ENCODE measurements around the gene KSR2. TPM values are rescaled to one million over a fixed set of nuclear protein-coding genes. Genes with fewer than 3 reads are reported as not detected.
"Not testable (repeated sequence)": the region's sequence is repeated elsewhere in the genome, so short reads cannot be mapped to it uniquely, and the experiment has no call there.

KSR2 gene
- total and polyA plus RNA-seq, 2 donors, result 0.02 to 0.09 TPM

DNA sequence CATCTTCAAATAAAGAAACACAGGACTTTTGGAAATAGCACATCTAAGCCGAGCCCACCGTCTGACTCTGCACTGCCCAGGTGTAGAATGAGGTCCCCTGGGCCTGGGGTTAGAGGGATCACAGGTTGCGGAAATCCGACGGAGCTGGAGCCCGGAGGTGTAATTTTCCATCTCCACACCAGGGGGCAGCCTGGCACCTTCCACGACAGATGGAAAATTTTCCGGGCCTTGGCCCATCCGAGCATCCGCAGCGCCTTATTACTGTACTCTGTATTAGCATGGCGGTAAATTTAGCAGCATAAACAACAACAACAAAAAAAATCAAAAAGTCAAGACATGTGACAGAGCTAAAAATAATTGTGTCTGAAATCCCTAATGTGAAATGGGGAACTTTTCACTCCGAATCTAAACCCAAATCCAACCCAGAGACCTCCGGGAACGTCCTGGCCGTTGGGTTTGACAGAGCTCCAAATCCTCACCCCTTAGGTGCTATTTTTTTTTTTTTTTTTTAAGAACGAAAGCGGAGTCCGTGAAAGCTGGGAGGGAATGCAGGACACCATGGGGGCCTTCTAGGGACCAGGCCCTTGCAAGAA is 93.9 kb downstream of the KSR2 start:
- no peak overlapping the region for H3K4me3 ChIP-seq (ENCODE audit: low read length in 2 of 2)
- no peaks in the 10 kb centered on the region for H3K4me1 ChIP-seq (ENCODE audit: control insufficient read depth in 2 of 2, insufficient read depth in 2 of 2, low read length in 2 of 2)
- H3K9me3 ChIP-seq (ENCODE audit: control insufficient read depth in 2 of 2, insufficient read depth in 1 of 2, low read length in 1 of 2), result no peaks in the 10 kb centered on the region
- no peaks in the 10 kb centered on the region for H3K36me3 ChIP-seq (ENCODE audit: control insufficient read depth in 2 of 2, insufficient read depth in 2 of 2, low read length in 1 of 2)
- H3K27me3 ChIP-seq (ENCODE audit: control insufficient read depth in 2 of 2, insufficient read depth in 1 of 2, low read length in 1 of 2), result peaks cover 4 to 22% of the 10 kb centered on the region in 2 donors
- no peak overlapping the region for H3K27ac ChIP-seq (ENCODE audit: low read depth in 1 of 2, low read length in 1 of 2)
- DNase-seq (ENCODE audit: low read depth in 6 of 9, low spot score in 9 of 9), result peak in 6 of 9 donors; percentile 29 to 58 (median 43)
- 39% methylated on average over 19 of the region's 19 CpGs for WGBS

DNA sequence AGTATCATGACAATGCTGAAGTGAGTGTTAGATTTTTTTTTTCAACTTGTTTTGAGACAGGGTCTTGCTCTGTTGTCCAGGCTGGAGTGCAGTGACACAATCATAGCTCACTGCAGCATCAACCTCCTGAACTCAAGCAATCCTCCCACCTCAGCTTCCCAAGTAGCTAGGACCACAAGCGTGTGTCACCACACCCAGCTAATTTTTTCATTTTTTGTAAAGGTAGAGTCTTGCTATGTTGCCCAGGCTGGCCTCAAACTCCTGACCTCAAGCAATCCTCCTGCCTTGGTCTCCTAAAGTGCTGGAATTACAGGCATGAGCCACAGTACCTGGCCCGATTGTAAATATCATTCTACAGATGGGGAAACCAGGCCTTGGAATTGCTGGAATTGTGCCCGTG is 94.6 kb downstream of the KSR2 start:
- H3K9me3 ChIP-seq (ENCODE audit: control insufficient read depth in 2 of 2, insufficient read depth in 1 of 2, low read length in 1 of 2); H3K27ac ChIP-seq (ENCODE audit: low read depth in 1 of 2, low read length in 1 of 2); H3K36me3 ChIP-seq (ENCODE audit: control insufficient read depth in 2 of 2, insufficient read depth in 2 of 2, low read length in 1 of 2); H3K4me1 ChIP-seq (ENCODE audit: control insufficient read depth in 2 of 2, insufficient read depth in 2 of 2, low read length in 2 of 2); H3K4me3 ChIP-seq (ENCODE audit: low read length in 2 of 2); DNase-seq (ENCODE audit: low read depth in 6 of 9, low spot score in 9 of 9): not testable (repeated sequence)
- peaks cover 4 to 22% of the 10 kb centered on the region in 2 donors for H3K27me3 ChIP-seq (ENCODE audit: control insufficient read depth in 2 of 2, insufficient read depth in 1 of 2, low read length in 1 of 2)
- WGBS, result 97% methylated on average over 3 of the region's 3 CpGs

DNA sequence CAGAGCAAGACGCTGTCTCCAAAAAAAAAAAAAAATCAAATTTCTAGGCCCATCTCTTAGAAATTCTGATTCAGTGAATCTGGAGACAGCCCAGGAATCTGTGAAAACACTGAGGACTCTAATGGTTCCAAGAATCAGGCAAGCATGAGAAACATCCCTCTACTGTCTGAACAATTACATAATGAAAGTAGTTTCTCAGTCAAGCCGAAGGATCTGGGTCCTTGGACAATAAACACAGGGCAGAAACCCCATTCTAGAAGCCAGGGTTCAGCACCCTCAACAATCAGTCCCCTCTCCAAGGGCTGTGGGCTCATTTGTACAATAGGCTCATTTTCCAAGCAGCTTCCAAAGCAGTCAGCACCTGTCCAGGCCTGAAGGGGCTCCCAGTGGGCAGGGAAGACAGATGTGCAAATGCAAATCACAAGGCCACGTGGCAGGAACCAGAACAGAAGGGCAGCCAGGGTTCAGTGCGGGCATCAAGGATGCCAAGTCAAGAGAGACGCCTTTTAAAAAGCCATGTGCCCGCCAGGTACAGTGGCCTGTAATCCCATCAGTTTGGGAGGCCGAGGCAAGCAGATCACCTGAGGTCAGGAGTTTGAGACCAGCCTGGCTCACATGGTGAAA is 96.1 kb downstream of the KSR2 start:
- peaks cover 4 to 16% of the 10 kb centered on the region in 2 donors for H3K27me3 ChIP-seq (ENCODE audit: control insufficient read depth in 2 of 2, insufficient read depth in 1 of 2, low read length in 1 of 2)
- 83% methylated on average over 7 of the region's 7 CpGs for WGBS
- H3K9me3 ChIP-seq (ENCODE audit: control insufficient read depth in 2 of 2, insufficient read depth in 1 of 2, low read length in 1 of 2), result no peaks in the 10 kb centered on the region
- H3K36me3 ChIP-seq (ENCODE audit: control insufficient read depth in 2 of 2, insufficient read depth in 2 of 2, low read length in 1 of 2), result no peaks in the 10 kb centered on the region
- no peak overlapping the region for H3K27ac ChIP-seq (ENCODE audit: low read depth in 1 of 2, low read length in 1 of 2)
- no peaks in the 10 kb centered on the region for H3K4me1 ChIP-seq (ENCODE audit: control insufficient read depth in 2 of 2, insufficient read depth in 2 of 2, low read length in 2 of 2)
- DNase-seq (ENCODE audit: low read depth in 6 of 9, low spot score in 9 of 9), result no peak
- no peak overlapping the region for H3K4me3 ChIP-seq (ENCODE audit: low read length in 2 of 2)

DNA sequence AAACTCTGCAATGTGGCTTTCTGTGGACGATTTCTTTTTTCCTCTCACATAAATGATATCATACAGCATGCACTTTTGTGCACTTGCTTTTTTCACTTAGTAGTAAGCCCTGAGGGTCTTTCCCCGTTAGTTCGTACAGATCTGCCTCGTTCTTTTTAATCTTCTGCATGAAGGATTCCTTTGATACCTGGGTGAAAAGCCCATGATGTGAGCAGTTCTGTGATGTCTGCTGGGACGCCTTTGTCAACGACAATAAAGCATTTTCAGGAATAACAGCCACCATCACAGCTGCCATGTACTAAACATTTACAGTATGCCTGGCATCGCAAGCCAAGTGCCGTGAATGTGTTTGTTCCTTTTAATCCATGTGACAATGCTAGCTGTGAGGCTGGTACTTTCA is 99.2 kb downstream of the KSR2 start:
- Histone ChIP-seq H3K27me3 (ENCODE audit: control insufficient read depth in 2 of 2, insufficient read depth in 1 of 2, low read length in 1 of 2) (no peaks in the 10 kb centered on the region), H3K27ac (ENCODE audit: low read depth in 1 of 2, low read length in 1 of 2) (no peak overlapping the region), H3K36me3 (ENCODE audit: control insufficient read depth in 2 of 2, insufficient read depth in 2 of 2, low read length in 1 of 2) (no peaks in the 10 kb centered on the region), H3K4me3 (ENCODE audit: low read length in 2 of 2) (no peak overlapping the region), H3K9me3 (ENCODE audit: control insufficient read depth in 2 of 2, insufficient read depth in 1 of 2, low read length in 1 of 2) (no peaks in the 10 kb centered on the region), H3K4me1 (ENCODE audit: control insufficient read depth in 2 of 2, insufficient read depth in 2 of 2, low read length in 2 of 2) (no peaks in the 10 kb centered on the region)
- WGBS, result 88% methylated on average over 8 of the region's 8 CpGs
- DNase-seq (ENCODE audit: low read depth in 6 of 9, low spot score in 9 of 9), result no peak

DNA sequence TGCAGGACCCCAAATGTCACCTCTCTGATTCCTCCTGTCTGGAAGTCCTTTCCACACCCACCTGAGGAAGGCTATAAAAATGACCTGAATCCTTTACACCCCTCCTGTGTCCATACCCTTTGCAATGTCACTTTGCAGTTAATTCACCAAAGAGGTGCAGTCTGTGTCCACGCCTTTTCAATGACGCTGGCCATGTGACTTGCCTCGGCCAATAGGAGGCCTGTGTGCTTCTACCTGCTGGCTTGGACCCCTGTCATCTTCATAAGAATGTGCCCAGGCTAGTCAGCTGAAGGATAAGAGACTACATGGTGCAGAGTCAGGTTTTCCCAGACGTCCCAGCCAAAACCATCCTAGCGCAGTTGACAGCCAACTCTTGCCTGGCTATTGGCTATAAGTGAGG is 101.4 kb downstream of the KSR2 start:
- 73% methylated on average over 5 of the region's 5 CpGs for WGBS
- Histone ChIP-seq H3K4me1 (ENCODE audit: control insufficient read depth in 2 of 2, insufficient read depth in 2 of 2, low read length in 2 of 2) (no peaks in the 10 kb centered on the region), H3K4me3 (ENCODE audit: low read length in 2 of 2) (no peak overlapping the region), H3K9me3 (ENCODE audit: control insufficient read depth in 2 of 2, insufficient read depth in 1 of 2, low read length in 1 of 2) (no peaks in the 10 kb centered on the region), H3K27me3 (ENCODE audit: control insufficient read depth in 2 of 2, insufficient read depth in 1 of 2, low read length in 1 of 2) (no peaks in the 10 kb centered on the region), H3K27ac (ENCODE audit: low read depth in 1 of 2, low read length in 1 of 2) (no peak overlapping the region), H3K36me3 (ENCODE audit: control insufficient read depth in 2 of 2, insufficient read depth in 2 of 2, low read length in 1 of 2) (no peaks in the 10 kb centered on the region)
- no peak for DNase-seq (ENCODE audit: low read depth in 6 of 9, low spot score in 9 of 9)

DNA sequence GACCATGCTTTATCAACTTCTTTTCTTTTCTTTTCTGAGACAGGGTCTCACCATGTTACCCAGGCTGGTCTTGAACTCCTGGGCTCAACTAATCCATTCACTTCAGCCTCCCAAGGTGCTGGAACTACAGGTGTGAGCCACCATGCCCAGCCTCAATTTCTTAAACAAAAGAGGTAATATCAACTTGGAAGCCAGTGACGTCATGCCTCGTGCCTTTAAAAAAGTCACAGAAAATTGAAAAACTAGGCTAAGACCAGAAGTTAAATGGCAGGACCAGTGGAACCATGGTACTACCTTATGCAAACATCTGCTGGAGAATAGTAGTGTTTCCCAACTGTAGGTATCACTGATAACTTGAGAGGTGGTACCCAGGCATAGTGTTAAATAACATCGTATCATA is 103.3 kb downstream of the KSR2 start:
- no peak for DNase-seq (ENCODE audit: low read depth in 6 of 9, low spot score in 9 of 9)
- H3K27me3 ChIP-seq (ENCODE audit: control insufficient read depth in 2 of 2, insufficient read depth in 1 of 2, low read length in 1 of 2), result no peaks in the 10 kb centered on the region
- H3K4me1 ChIP-seq (ENCODE audit: control insufficient read depth in 2 of 2, insufficient read depth in 2 of 2, low read length in 2 of 2), result no peaks in the 10 kb centered on the region
- no peaks in the 10 kb centered on the region for H3K36me3 ChIP-seq (ENCODE audit: control insufficient read depth in 2 of 2, insufficient read depth in 2 of 2, low read length in 1 of 2)
- H3K4me3 ChIP-seq (ENCODE audit: low read length in 2 of 2), result no peak overlapping the region
- 95% methylated on average over 3 of the region's 3 CpGs for WGBS
- H3K27ac ChIP-seq (ENCODE audit: low read depth in 1 of 2, low read length in 1 of 2), result no peak overlapping the region
- H3K9me3 ChIP-seq (ENCODE audit: control insufficient read depth in 2 of 2, insufficient read depth in 1 of 2, low read length in 1 of 2), result no peaks in the 10 kb centered on the region

DNA sequence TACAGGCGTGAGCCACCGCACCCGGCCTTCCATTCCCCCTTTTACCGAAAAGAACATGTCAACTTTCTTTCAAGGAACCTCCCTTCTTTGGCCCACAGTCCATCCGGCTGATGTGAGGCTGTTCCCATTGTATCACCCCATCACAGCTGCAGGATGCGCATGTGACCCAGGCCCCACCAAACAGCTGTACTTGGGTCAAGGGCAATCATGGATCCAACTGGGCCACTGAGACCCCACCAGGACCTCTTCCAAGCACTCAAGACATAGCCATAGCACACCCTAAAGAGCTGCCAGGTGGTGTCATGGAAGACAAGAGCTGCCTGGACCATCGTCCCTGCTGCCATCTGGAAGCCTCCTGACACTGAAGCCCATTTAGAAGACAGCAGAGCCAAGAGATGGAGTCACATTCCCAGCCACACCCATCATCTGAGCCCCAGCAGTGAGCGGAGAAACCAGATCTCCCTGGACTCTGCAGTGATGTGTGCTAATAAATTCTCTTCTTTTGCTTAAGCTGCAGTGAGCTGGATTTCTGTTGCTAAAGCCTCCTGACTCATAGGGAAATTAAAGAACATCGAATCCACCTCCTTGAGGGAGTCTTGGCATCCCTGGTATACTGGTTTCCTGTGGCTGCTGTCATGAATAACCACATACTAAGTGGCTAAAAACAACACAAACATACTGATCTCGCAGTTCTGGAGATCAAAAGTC is 105.6 kb downstream of the KSR2 start:
- no peak overlapping the region for H3K4me3 ChIP-seq (ENCODE audit: low read length in 2 of 2)
- no peaks in the 10 kb centered on the region for H3K36me3 ChIP-seq (ENCODE audit: control insufficient read depth in 2 of 2, insufficient read depth in 2 of 2, low read length in 1 of 2)
- H3K9me3 ChIP-seq (ENCODE audit: control insufficient read depth in 2 of 2, insufficient read depth in 1 of 2, low read length in 1 of 2), result no peaks in the 10 kb centered on the region
- 89% methylated on average over 10 of the region's 10 CpGs for WGBS
- H3K4me1 ChIP-seq (ENCODE audit: control insufficient read depth in 2 of 2, insufficient read depth in 2 of 2, low read length in 2 of 2), result no peaks in the 10 kb centered on the region
- no peak overlapping the region for H3K27ac ChIP-seq (ENCODE audit: low read depth in 1 of 2, low read length in 1 of 2)
- no peak for DNase-seq (ENCODE audit: low read depth in 6 of 9, low spot score in 9 of 9)
- no peaks in the 10 kb centered on the region for H3K27me3 ChIP-seq (ENCODE audit: control insufficient read depth in 2 of 2, insufficient read depth in 1 of 2, low read length in 1 of 2)

DNA sequence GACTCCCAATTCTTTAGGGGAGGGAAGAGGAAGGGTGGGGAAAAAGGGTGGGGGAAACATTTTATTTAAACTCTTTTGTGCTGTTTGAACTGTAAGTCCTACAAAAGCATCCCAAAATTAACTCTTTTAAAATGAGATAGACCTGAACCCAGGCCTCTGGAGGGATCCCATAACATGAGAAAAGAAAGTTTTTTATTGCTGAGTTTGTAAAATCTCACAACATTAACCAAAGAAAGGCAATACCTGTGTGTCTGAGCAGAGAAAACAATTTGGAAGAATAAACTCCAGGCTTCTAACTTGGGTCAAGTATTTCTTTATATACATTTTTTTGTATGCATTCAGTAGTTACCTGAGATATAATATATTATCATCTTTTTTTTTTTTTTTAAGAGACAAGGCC is 107.1 kb downstream of the KSR2 start:
- Histone ChIP-seq H3K27ac (ENCODE audit: low read depth in 1 of 2, low read length in 1 of 2) (no peak overlapping the region), H3K27me3 (ENCODE audit: control insufficient read depth in 2 of 2, insufficient read depth in 1 of 2, low read length in 1 of 2) (no peaks in the 10 kb centered on the region), H3K4me3 (ENCODE audit: low read length in 2 of 2) (no peak overlapping the region), H3K9me3 (ENCODE audit: control insufficient read depth in 2 of 2, insufficient read depth in 1 of 2, low read length in 1 of 2) (no peaks in the 10 kb centered on the region), H3K36me3 (ENCODE audit: control insufficient read depth in 2 of 2, insufficient read depth in 2 of 2, low read length in 1 of 2) (no peaks in the 10 kb centered on the region), H3K4me1 (ENCODE audit: control insufficient read depth in 2 of 2, insufficient read depth in 2 of 2, low read length in 2 of 2) (no peaks in the 10 kb centered on the region)
- DNase-seq (ENCODE audit: low read depth in 6 of 9, low spot score in 9 of 9), result no peak

DNA sequence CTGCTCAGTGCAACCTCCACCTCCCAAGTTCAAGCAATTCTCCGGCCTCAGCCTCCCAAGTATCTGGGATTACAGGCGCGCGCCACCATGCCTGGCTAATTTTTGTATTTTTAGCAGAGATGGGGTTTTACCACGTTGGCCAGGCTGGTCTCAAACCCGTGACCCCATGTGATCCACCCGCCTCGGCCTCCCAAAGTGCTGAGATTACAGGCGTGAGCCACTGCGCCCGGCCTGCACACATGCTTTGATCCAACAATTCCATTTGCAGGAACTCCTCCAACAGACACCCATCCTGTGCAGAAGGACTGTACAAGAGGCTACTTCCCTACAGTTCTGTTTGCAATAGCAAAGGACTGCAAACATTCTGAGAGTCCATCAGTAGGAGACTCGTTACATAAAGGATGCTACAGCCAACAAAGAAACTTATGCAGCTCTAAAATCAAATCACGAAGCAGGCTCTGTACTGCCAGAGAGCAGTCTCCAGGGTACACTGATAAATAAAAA is 108.0 kb downstream of the KSR2 start:
- H3K4me1 ChIP-seq (ENCODE audit: control insufficient read depth in 2 of 2, insufficient read depth in 2 of 2, low read length in 2 of 2); H3K4me3 ChIP-seq (ENCODE audit: low read length in 2 of 2); H3K36me3 ChIP-seq (ENCODE audit: control insufficient read depth in 2 of 2, insufficient read depth in 2 of 2, low read length in 1 of 2); H3K27ac ChIP-seq (ENCODE audit: low read depth in 1 of 2, low read length in 1 of 2); H3K27me3 ChIP-seq (ENCODE audit: control insufficient read depth in 2 of 2, insufficient read depth in 1 of 2, low read length in 1 of 2); H3K9me3 ChIP-seq (ENCODE audit: control insufficient read depth in 2 of 2, insufficient read depth in 1 of 2, low read length in 1 of 2); DNase-seq (ENCODE audit: low read depth in 6 of 9, low spot score in 9 of 9): not testable (repeated sequence)
- 95% methylated on average over 13 of the region's 13 CpGs for WGBS
